Testis (tissue), 2 donors: ENCODE data around the gene RPS6KB1.
"Not testable (repeated sequence)": the region's sequence is repeated elsewhere in the genome, so short reads cannot be mapped to it uniquely, and the experiment has no call there.

Source experiments
- POLR2A ChIP-seq: fragments of 450-650 bp; IDR thresholded peaks from one replicate; pipeline ENCODE4 v1.6.1; 2017; ENCODE audit warnings: antibody characterized with exemption, mild to moderate bottlenecking, moderate library complexity
- TF ChIP-seq, protein P1 (sequence below), 3 experiments: fragments of 450-650 bp in 2 of 3; fragments of 200-600 bp in 1 of 3; sonication (generic) in 1 of 3; IDR thresholded peaks; one replicate each; pipeline ENCODE4 v1.5.1; 2016 to 2019; ENCODE audit warnings: antibody characterized with exemption in 3 of 3, mild to moderate bottlenecking in 2 of 3, moderate library complexity in 1 of 3

GRCh38 chr17:59959574-59959973, 66.7 kb downstream of the RPS6KB1 start:
- TF ChIP-seq, protein P1, sequence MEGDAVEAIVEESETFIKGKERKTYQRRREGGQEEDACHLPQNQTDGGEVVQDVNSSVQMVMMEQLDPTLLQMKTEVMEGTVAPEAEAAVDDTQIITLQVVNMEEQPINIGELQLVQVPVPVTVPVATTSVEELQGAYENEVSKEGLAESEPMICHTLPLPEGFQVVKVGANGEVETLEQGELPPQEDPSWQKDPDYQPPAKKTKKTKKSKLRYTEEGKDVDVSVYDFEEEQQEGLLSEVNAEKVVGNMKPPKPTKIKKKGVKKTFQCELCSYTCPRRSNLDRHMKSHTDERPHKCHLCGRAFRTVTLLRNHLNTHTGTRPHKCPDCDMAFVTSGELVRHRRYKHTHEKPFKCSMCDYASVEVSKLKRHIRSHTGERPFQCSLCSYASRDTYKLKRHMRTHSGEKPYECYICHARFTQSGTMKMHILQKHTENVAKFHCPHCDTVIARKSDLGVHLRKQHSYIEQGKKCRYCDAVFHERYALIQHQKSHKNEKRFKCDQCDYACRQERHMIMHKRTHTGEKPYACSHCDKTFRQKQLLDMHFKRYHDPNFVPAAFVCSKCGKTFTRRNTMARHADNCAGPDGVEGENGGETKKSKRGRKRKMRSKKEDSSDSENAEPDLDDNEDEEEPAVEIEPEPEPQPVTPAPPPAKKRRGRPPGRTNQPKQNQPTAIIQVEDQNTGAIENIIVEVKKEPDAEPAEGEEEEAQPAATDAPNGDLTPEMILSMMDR (IDR thresholded peaks at IDR 0.05): not testable (repeated sequence)
- not testable (repeated sequence) for TF ChIP-seq POLR2A
